ENCODE measurements around the gene OR2T29.

DNA sequence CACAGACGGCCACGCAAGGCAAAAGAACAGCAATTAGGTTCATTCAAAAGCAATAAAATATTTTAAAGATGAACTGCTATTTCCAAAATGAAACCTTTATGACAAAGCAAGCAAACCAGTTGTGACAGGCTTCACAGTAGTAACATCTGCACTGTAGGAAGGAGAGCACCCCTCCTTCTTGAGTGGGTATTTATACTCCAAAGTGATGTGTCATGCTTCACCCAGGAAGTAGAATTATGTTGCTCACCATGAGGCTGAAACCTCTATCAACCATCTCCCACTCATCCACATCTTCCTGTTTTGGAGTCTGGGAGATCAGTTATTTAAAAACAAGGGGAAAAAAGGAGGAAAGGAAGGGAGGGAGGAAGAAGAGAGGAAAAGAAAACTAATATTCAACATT, 34.0 kb upstream of the OR2T29 start:
- TF ChIP-seq POLR2AphosphoS5 (IDR thresholded peaks at IDR 0.05; ENCODE audit: borderline replicate concordance, low read depth, low read length), result no peak
- no peak for TF ChIP-seq EZH2 (IDR thresholded peaks at IDR 0.05)
- no peak for TF ChIP-seq FOXP2 (optimal IDR thresholded peaks at IDR 0.05; ENCODE audit: control extremely low read depth, extremely low read length, insufficient read depth)

All from SK-N-MC (cell line).